ENCODE measurements around the gene ARHGAP25. TPM values are rescaled to one million over a fixed set of nuclear protein-coding genes. Genes with fewer than 3 reads are reported as not detected.

ARHGAP25 gene
- total and polyA plus RNA-seq, 2 donors from 2014 or later = 6.3 to 20.4 TPM

DNA sequence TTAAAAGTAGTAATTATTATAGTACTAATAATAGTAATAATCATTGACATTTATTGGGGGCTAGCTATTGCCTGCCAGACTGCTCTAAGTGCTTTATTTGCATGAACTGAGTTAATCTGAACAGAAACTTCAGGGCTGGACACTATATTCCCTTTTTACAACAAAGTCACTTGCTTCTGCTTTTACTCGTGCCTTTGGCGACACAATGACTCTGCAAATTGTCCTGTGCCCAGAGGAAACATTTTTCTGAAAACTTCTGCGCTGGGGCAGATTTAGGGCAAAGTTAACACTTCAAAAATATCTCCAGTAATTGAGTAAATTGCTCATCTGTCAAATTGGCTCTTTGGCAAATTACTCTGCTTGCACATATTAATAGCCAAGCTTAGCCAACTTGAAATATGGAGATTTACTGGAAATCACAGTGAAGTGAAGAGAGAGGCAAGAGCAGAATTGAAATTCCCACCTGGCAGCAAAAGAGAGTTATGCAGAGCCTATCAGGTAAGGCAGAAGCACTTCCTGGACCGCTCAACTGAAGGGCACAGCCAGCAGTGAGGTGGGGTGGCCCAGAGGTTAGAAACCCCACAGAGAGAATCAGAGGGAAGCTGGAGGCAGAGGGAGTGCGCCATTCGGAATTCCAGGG, 100.2 kb downstream of the ARHGAP25 start:
- intact Hi-C loops (cut with DNase I) = no loop called here
- Histone ChIP-seq H3K36me3 (ENCODE audit: control insufficient read depth in 2 of 3, insufficient read depth in 3 of 3, low read length in 3 of 3) (no peaks in the 10 kb centered on the region), H3K9me3 (ENCODE audit: control insufficient read depth in 2 of 3, insufficient read depth in 1 of 3, low read length in 3 of 3) (no peaks in the 10 kb centered on the region), H3K4me3 (ENCODE audit: low read length in 3 of 3) (no peak overlapping the region), H3K9ac (ENCODE audit: low read length in 3 of 3) (no peak overlapping the region), H3K4me1 (ENCODE audit: control insufficient read depth in 2 of 3, insufficient read depth in 2 of 3, low read depth in 1 of 3, low read length in 3 of 3) (peaks cover 0 to 10% (median 0%) of the 10 kb centered on the region in 3 donors), H3K27me3 (ENCODE audit: control insufficient read depth, insufficient read depth, low read length) (no peaks in the 10 kb centered on the region), H3K27ac (ENCODE audit: low read depth in 2 of 2, low read length in 2 of 2) (no peak overlapping the region)
- FAIRE-seq = no peak
- TF ChIP-seq, protein P1, sequence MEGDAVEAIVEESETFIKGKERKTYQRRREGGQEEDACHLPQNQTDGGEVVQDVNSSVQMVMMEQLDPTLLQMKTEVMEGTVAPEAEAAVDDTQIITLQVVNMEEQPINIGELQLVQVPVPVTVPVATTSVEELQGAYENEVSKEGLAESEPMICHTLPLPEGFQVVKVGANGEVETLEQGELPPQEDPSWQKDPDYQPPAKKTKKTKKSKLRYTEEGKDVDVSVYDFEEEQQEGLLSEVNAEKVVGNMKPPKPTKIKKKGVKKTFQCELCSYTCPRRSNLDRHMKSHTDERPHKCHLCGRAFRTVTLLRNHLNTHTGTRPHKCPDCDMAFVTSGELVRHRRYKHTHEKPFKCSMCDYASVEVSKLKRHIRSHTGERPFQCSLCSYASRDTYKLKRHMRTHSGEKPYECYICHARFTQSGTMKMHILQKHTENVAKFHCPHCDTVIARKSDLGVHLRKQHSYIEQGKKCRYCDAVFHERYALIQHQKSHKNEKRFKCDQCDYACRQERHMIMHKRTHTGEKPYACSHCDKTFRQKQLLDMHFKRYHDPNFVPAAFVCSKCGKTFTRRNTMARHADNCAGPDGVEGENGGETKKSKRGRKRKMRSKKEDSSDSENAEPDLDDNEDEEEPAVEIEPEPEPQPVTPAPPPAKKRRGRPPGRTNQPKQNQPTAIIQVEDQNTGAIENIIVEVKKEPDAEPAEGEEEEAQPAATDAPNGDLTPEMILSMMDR (IDR thresholded peaks at IDR 0.05; ENCODE audit: borderline replicate concordance, extremely low read depth, insufficient read depth) = no peak
- DNase-seq = no peak

DNA sequence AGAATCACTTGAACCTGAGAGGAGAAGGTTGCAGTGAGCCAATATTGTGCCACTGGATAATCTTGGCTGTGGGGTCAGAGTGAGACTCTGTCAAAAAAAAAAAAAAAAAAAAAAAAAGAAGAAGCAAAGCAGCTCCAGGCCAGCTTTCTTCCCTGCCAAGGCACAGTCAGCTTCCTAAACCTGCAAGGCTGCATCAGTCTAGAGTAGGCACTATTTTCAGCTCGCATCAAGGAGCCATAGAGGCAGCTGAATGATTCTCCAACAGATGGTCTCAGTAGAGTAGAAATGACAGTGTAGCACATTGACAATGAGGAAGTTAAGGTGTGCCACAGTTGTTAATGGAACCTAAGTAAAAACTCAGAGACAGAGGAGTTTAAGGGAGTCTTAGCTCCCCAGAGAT, 101.0 kb downstream of the ARHGAP25 start:
- Histone ChIP-seq H3K36me3 (ENCODE audit: control insufficient read depth in 2 of 3, insufficient read depth in 3 of 3, low read length in 3 of 3) (no peaks in the 10 kb centered on the region), H3K27ac (ENCODE audit: low read depth in 2 of 2, low read length in 2 of 2) (no peak overlapping the region), H3K9me3 (ENCODE audit: control insufficient read depth in 2 of 3, insufficient read depth in 1 of 3, low read length in 3 of 3) (no peaks in the 10 kb centered on the region), H3K9ac (ENCODE audit: low read length in 3 of 3) (no peak overlapping the region), H3K4me3 (ENCODE audit: low read length in 3 of 3) (no peak overlapping the region), H3K27me3 (ENCODE audit: control insufficient read depth, insufficient read depth, low read length) (no peaks in the 10 kb centered on the region), H3K4me1 (ENCODE audit: control insufficient read depth in 2 of 3, insufficient read depth in 2 of 3, low read depth in 1 of 3, low read length in 3 of 3) (peaks cover 0 to 10% (median 0%) of the 10 kb centered on the region in 3 donors)
- TF ChIP-seq, protein P1 (IDR thresholded peaks at IDR 0.05; ENCODE audit: borderline replicate concordance, extremely low read depth, insufficient read depth) = no peak
- DNase-seq (no peak), FAIRE-seq (no peak)
- intact Hi-C loops (cut with DNase I) = no loop called here

DNA sequence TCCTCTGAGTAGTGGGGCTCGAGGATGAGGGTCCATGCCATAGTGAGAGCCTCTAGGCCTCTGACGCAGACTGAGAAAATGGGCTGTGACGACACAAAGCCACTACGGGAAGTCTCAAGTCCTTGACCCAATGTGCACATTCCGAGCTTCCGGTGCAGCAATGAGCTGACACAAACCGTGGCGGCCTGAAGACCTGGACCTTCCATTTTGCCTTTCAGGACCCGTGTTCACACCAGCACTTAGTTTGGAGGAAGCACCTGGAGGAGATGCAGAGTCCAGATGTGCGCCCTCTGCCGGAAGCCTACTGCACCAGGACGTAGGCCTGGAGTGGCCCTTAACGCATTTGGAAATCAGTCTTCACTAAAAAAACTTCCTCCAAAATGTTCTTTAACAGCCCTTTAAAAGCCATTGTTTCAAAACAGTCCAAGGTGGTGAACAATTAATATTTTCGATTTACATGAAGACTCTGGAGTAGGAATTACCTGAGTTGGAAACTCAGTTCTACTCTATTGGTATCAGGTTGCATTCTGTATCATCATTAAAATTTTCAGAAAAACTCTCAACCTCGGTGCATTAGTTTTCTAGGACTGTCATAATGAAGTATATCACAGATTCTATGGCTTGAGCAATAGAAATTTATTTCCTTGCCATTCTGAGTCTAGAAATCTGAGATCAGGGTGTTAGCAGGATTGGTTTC, 102.7 kb downstream of the ARHGAP25 start:
- Histone ChIP-seq H3K4me3 (ENCODE audit: low read length in 3 of 3) (no peak overlapping the region), H3K9me3 (ENCODE audit: control insufficient read depth in 2 of 3, insufficient read depth in 1 of 3, low read length in 3 of 3) (no peaks in the 10 kb centered on the region), H3K9ac (ENCODE audit: low read length in 3 of 3) (no peak overlapping the region), H3K27me3 (ENCODE audit: control insufficient read depth, insufficient read depth, low read length) (no peaks in the 10 kb centered on the region), H3K36me3 (ENCODE audit: control insufficient read depth in 2 of 3, insufficient read depth in 3 of 3, low read length in 3 of 3) (no peaks in the 10 kb centered on the region), H3K27ac (ENCODE audit: low read depth in 2 of 2, low read length in 2 of 2) (no peak overlapping the region), H3K4me1 (ENCODE audit: control insufficient read depth in 2 of 3, insufficient read depth in 2 of 3, low read depth in 1 of 3, low read length in 3 of 3) (peaks cover 0 to 4% (median 0%) of the 10 kb centered on the region in 3 donors)
- DNase-seq = peak; percentile 48 to 81 (median 56)
- intact Hi-C loops (cut with DNase I) = no loop called here
- no peak for FAIRE-seq
- TF ChIP-seq, protein P1 (IDR thresholded peaks at IDR 0.05; ENCODE audit: borderline replicate concordance, extremely low read depth, insufficient read depth) = peak; percentile 49
